ELR (cell line): Measurements from ENCODE around the gene MACROD2.
"Not testable (repeated sequence)": the region's sequence is repeated elsewhere in the genome, so short reads cannot be mapped to it uniquely, and the experiment has no call there.

Experiments
- DNase-seq: peaks from one replicate; pipeline ENCODE4 v3.0.0-alpha.2; 2015; ENCODE audit warnings: low read depth

MACROD2 gene

DNA sequence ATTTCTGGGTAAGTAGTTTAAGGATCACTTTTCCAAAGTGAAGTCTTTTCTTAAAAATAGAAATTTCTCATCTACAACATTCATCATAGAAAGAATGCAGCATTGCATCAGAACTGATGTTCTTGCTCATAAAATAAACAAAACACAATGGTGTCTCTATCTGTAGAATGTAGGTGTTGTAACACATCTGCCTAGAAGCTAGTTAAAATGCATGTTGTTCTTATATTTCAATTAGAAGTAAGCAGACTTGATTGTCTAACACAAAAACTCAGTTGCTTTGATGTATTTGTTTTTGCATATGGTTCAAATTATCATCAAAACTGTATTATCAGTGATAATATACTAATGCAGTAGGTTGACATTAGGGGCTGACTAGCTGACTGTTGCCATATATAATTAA is 996.8 kb downstream of the MACROD2 start:
- DNase-seq = no peak

DNA sequence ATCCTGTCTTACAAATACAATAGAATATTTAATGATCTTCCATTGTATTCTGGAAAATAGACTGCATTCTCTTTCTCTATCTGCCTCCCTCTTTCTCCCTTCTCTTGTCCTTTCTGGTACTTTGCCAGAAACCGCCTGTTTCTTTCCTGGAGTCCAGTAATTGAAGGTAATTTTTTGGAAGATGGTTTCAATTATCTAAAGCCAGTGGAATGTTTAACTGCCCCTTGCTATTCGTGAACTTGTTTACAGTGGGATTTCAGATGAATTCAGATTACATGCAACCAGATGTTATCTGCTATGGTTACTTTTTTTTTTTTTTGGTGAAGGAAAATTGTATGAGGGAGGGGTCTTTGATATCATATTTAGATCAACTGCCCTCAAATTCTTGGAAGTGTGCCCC is 997.6 kb downstream of the MACROD2 start:
- no peak for DNase-seq

DNA sequence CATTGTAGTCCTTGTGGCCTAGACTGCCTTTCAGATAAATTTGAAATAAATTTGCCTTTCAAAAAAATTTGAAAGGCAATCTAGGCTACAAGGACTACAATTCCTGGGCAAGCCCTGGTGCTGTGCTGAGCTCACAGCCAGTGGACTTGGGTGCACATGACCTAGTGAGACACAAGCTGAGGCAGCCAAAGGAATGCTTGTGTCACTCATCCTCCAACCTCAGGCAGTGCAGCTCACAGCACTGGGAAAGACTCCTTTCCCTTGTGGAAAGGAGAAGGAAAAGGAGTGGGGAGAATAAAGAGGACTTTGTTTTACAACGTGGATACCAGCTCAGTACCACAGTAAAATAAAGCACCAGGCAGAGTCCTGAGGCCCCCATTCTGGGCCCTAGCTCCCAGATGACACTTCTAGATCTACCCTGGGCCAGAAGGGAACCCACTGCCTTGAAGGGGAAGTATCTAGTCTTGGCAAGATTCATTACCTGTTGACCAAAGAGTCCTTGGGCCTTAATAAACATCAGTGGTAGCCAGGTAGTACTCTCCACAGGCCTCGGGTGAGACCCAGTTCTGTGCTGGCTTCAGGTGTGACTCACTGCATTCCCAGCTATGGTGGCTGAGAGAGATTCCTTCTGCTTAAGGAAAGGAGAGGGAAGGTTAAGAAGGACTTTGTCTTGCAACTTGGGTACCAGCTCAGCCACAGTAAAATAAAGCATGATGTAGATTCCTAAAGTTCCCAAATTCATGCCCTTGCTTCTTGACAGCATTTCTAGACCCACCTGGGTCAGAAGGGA is 1001.8 kb downstream of the MACROD2 start:
- no peak for DNase-seq

DNA sequence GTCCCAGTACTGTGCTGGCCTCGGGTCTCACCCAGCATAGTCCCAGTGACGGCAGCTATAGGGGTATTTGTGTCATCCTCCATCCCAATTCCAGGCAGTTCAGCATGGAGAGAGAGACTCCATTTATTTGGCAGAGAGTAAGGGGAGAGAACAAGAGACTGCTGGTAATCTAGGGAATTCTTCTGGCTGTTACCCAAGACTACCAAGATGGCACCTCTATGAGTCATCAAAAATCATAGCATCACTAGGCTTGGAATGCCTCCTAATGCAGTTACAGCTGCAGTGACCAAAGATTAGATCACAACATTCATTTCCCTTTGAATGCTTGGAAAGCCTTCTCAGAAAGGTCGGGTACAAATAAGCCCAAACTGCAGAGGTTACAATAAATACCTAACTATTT is 1002.5 kb downstream of the MACROD2 start:
- peak; percentile 9 for DNase-seq

DNA sequence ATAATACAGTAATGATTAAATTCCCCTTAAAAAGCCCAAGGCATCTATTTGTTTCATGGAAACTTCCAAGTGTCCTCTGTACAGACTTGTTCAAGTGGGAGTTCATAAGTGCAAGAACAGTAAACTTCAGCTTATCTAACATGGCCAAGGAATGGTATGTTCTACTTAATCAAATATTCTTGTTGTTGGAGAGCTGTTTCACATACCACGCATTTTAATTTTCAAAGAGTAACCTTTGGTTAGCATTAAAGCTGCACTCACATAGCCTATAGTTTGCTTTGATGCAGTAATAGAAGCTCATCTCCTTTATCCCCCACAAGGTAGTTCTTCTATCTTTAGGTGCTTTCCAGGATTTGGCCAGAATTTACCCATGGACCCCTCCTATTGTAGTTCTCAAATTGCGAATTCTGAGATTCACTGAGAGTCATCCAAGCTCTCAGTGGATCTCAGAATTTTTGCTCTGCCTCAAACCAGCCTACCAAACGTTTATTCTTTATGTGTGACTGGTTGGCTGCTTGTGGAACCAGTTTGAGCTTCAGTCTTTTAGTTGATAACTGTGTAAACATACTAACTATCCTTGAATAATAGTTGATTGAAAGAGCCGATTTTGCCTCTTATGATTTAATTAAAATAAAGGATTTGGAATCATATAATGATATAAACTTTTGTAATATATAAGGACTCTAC is 1010.1 kb downstream of the MACROD2 start:
- no peak for DNase-seq

DNA sequence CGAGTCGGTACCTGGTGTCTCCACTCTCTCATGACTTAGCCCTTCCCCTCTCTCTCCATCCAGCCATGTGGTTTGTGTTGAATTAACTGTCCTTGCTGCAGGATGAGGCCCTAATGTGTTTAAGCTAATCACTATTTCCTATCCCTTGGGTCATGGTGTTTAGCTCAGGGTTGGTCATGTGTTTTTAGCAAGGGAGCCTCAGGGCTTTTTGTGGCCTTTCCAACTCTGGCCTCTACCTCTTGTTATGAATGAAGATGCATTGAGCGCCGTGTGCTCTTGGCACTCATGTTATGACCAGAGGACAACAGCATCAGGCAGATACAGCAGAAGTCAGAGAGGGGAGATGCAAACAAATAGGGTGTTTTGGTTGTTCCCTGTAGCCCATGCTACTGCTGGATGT is 1016.3 kb downstream of the MACROD2 start:
- no peak for DNase-seq

DNA sequence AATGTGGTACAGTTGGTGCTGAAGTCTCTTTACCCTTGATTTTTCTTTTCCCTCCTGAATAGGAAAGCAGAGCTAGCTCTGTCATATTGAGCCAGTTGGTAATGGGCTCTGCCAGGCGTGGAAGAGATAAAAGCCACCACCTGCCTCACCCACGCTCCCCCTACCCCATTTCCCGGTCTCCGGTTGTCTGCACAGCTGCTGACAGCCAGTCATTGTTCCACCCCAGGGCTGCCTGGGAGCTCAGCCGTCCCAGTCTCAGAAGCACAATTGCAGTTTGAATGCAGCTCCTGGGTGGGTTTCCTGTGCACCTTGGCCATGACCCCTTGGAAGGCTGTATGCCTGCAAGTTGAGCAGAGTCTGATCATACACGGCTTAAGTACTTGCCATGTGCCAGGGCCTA is 1017.2 kb downstream of the MACROD2 start:
- DNase-seq = no peak

DNA sequence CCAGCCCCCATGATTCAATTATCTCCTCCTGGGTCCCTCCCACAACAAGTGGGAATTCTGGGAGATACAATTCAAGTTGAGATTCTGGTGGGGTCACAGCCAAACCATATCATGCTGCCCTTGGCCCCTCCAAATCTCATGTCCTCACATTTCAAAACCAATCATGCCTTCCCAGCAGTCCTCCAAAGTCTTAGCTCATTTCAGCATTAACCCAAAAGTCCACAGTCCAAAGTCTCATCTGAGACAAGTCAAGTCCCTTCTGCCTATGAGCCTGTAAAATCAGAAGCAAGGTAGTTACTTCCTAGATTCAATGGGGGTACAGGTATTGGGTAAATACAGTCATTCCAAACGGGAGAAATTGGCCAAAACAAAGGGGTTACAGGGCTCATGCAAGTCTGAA is 1021.6 kb downstream of the MACROD2 start:
- not testable (repeated sequence) for DNase-seq

DNA sequence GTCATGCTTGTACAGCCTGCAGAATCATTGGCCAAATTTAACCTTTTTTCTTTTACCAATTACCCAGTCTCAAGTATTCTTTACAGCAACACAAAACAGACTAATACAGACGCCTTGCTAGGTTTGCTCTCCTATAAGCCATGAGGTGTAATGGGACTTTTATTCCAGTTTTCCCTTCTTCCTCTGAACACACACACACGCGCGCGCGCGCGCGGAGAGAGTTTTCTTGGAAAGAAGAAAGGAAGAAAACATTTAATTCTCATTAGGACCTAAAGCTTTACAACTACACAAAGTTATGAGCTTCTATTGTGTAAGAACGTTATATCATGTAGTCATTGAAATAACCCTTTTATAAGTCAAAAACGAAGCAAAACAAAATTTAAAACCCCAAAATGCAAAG is 1023.6 kb downstream of the MACROD2 start:
- DNase-seq = no peak

DNA sequence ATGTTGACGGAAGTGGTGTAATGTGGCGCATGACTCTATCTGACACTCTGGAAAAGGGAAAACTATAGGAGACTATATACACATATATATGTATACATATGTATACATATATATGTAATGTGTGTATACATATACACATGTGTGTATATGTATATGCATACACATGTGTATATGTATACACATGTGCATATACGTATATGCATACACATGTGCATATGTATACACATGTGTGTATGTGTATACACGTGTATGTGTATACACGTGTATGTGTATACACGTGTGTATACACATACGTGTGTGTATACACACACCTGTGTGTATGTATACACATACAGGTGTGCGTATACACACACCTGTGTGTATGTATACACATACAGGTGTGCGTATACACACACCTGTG is 1025.5 kb downstream of the MACROD2 start:
- DNase-seq = no peak

DNA sequence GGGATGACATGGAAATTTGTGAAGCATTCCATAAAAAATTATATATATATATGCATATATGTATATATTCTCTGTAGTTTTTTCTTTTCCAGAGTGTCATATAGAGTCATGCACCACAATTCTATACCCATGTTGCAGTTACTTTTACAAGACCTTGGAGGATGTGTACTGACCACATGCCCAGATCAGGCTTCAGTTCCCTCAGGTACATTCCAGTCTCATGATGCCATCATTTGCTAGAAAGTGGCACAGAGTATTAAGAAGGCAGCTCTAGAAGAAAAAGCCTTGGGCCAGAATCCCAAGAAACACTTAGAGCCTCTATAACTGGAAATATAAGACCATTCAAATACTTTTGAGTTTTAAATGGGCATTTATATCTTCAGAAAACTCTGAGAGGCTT is 1027.6 kb downstream of the MACROD2 start:
- no peak for DNase-seq

DNA sequence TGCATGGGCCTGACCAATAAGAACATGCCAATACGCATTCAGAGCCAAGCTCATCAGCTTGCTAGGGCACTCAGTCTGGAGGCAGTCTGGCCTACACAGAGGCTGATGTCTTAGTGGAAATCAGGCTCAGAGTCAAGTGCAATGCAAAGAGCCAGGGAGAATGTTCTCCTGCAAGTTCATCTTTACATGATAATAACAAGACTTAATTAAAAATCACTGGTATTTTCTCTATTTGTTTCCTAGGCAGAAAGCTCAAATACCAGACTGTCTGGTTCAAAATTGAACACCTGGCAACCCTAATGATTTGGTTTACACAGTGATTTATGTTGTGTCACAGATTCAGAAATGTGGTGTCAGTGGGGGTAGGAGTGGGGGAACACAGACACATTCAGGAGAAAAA is 1031.4 kb downstream of the MACROD2 start:
- no peak for DNase-seq

DNA sequence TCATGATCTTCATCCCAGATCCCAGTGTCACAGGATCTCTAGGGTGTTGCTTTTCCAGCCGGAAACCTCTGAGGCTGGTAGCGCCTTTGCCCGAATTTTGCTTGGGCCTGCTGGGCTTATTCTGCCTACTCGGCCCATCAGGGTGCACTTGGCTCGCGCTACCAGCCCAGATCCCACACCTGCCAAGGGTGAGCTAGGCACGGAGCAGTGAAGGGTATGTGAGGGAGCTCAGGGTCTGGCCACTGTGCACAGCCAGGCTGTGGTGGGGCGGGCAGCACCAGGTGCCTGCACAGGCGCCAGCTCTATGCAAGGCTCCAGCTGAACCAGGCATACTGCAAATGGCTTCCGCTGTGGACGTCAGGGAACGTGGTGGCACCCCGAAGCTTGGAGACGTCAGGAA is 1035.5 kb downstream of the MACROD2 start:
- DNase-seq = no peak

DNA sequence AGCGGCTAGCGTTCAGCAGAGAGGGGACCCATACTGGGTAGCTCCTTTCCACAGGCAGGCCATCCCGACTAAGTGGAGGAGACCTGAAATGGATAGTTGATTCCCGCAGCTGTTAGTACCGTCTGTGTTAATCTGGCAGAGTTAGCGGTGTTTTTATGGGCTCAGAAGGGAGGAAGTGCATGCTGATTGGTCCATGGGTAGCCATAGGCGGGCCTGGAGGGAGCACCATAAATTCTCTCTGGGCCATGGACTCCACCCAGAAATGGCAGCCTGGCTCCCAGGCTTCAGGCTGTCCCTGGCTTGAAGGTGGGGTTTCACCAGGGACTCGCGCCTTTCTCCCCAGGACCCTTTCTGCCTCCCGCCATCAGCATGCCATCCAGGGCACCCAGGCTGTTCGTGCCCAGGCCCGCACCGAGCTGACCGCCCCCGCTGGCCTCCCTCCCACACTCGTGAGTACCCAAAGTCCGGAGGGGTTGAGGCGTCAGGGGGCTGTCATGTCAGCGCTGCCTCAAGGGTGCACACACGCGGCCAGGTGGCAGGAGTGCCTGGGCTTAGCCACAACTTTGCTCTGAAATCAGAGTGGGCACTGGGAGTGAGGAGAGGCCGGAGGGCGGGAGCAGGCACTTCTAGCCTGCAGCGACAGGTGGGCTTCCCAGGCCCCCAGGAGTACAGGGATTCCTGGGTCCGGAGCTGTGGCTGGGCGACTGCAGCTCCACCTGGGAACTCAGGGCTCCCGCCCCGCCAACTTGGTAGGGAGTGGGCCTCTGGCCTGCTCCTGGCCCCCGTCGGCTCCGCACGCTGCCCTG is 1036.4 kb downstream of the MACROD2 start:
- DNase-seq = no peak

DNA sequence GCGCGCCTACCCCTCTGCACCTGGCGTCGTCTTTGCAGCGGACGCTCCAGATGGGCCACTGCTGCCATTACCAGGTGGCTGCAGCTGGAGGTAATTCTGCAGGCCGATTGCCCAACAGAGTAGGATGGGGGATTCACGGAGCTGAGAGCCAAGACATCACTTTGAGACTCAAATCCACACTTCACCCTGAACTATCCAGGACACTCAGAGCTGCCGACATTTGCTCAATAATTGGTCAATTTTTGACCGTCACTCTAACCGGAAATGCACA is 1037.0 kb downstream of the MACROD2 start:
- no peak for DNase-seq

DNA sequence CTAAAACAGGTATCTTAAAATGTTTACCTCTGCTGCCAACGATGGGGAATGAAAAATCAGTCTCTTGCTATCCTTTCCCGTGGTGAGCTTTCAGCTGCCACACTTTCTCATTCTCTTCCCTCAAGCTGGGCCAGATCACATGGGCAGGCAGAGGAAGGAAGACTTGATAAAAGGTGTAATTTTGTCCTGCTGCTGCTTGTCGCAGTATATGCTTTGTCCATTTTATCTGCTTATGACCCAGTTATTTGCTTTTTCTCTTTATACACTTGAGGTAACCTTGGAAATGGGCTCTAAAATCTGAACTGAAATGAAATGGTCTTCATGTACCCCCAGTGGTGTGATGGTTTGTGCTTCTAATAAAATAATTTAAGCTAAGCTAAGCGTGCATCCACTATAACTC is 1038.0 kb downstream of the MACROD2 start:
- no peak for DNase-seq

DNA sequence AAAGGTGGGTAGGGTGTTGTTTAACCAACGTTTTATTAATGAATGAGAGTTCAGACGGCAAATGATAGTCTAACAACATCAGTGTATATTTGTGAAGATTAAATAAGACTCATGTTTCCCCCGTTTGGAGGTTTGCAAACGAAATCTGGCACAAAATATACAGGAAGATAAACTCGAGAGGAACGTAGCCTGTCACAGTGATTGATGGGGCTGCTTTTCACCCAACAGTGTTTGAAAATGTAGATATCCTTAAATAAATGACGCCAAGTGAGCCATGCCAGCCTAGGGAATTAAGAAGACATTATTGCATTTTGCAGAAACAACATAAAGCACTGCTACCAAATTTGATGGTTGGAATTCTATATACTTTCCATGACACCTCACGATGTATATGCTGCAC is 1038.6 kb downstream of the MACROD2 start:
- DNase-seq = no peak

DNA sequence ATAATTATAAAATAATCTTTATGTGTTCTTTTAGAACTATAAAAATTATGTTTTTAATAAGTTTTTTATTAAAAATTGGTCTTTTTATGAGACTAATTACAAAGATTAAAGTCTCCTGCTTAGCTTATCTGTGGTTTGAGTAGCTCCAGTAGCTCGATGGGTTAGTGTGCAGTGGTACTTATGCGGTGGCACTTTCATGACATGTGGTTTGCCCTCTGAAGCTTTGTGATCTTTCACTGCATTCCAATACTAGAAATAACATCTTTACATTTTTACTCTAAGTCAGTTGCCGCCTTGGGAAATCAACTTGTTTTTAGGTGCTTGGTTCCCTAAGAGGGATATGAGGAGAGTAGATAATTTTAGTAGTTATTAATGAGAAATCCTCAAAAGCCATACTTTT is 1041.6 kb downstream of the MACROD2 start:
- no peak for DNase-seq

DNA sequence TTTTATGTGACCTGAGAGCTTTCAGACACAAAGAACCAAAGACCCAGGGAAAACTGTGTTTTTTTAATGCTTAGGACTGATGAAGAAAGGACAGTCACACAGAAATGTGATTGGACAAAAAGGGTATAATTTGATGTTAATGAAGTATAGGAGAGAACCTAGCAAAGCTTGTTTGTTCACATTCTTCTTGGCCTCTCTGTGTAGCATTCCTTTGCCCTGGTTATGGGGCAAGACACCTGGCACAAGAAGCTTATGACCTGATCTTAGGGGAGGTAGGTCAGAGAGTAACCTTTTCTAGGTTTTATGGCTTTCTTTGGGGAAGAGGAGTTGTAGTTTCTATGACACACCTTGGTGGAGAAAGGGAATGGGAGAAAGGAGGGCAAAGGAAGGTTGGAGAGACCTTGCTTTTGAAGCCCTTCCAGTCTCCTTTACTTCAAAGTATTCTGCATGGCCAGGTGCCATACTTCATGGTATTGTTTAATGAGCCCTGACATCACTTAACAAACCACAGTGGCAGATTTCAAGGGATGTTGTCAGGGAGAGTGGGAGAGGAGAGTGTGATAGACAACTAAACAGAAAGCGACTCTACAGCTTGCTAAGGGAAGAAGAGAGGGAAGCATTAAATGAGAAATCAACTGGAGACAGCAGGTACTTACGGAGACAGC is 1043.9 kb downstream of the MACROD2 start:
- no peak for DNase-seq

DNA sequence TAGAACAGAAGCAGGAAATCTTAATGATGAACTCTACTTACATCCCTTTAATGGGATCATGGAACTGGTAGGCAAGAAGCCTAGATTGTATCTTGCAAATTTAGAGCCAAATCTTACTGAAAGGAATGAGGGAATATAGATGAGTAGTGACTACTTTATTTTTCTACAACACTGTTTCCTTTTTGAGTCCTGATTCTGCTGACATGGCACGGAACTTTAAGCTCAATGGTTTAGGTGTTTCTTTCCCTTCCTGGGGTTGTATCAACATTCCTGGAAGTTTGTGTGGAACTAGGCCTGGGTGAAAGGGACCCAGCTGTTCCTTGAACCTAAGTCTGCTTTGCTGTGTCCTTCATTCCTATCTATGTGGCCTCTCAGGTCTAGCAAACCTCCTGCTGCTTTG is 1047.4 kb downstream of the MACROD2 start:
- DNase-seq = no peak

DNA sequence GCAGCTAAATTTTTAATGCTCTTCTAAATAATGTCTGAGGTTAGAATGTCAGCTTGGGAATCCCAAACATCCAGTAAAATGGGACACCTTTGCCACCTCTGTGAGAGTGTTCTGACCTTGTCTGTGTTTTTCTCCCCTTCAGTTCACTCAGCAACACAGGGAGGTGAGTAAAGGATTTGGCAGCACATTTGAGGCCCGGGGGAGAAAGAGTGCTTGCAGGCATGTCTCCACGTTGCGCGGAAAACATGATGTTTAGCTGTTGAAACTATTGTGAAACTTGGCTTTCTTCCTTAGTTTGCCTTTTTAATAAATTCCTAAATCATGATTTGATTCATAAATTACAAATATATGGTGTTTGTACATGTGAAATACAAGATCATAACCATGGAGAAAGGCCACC is 1049.9 kb downstream of the MACROD2 start:
- no peak for DNase-seq

DNA sequence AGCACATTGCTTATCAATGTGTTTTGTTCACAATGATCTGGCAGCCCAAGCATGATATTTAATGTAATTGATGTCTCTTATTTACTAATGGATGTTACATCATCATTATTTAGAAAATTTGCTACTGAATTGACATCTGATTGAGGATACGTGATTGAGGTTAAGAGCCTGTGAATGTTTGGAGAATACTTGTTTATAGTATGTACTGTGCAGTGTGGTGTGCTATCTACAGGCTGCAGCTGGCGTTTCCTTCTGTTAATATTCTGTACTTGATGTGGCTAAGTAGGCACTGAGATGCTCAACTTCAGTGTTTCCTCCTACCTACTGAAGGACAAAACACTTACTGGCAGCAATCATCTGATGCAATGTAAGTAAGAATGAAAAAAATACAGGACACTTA is 1051.7 kb downstream of the MACROD2 start:
- no peak for DNase-seq

DNA sequence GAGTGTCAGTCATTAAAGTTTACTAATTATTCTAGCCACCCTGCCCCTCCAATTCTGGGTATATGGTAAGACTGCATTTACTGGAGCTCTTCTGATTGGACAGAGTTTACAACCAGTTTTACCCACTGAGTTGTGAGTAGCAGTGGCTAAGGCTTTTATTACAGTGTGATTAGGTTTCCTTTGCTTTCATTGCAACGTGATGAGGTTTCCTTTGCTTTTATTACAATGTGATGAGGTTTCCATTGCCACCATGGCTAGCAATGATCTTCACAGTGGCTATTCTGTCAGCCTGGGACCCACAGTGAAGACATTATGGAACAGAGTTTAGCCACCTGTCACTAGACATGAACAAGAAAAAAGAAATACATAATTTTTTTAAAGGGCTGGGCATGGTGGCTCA is 1052.3 kb downstream of the MACROD2 start:
- DNase-seq = no peak
